OCI-LY1 (cell line): ENCODE data around the gene TMEM44.

Experiments
- H2AFZ ChIP-seq: fragments of 200-600 bp; sonication (generic), shearing (Covaris generic); 2 replicates; pipeline ENCODE4 v1.6.0; 2014; ENCODE audit warnings: antibody characterized with exemption, mild to moderate bottlenecking, low read length
- H3F3A ChIP-seq: fragments of 200-600 bp; sonication (generic), shearing (Covaris generic); 2 replicates; pipeline ENCODE4 v1.6.0; 2014; ENCODE audit warnings: mild to moderate bottlenecking, antibody characterized with exemption, low read length, moderate library complexity; ENCODE audit not compliant: insufficient read depth
- H3K27ac ChIP-seq: fragments of 200-600 bp; sonication (generic); 2 replicates; pipeline ENCODE4 v1.5.1; 2014; ENCODE audit warnings: low read length, mixed run types, mild to moderate bottlenecking, low read depth; ENCODE audit not compliant: poor library complexity, severe bottlenecking
- H3K27me3 ChIP-seq: fragments of 200-600 bp; sonication (generic); 2 replicates; pipeline ENCODE4 v1.6.0; 2014; ENCODE audit warnings: antibody characterized with exemption, mild to moderate bottlenecking, low read length, moderate library complexity; ENCODE audit not compliant: insufficient read depth
- H3K36me3 ChIP-seq: fragments of 200-600 bp; sonication (generic); 2 replicates; pipeline ENCODE4 v1.6.1; 2014; ENCODE audit warnings: mild to moderate bottlenecking, antibody characterized with exemption, low read length, moderate library complexity, mixed read lengths; ENCODE audit not compliant: insufficient read depth
- H3K4me1 ChIP-seq: fragments of 200-600 bp; sonication (generic); 2 replicates; pipeline ENCODE4 v1.5.1; 2014; ENCODE audit warnings: mild to moderate bottlenecking, low read length, moderate library complexity; ENCODE audit not compliant: insufficient read depth, severe bottlenecking
- H3K4me2 ChIP-seq: fragments of 200-600 bp; sonication (generic), shearing (Covaris generic); 2 replicates; pipeline ENCODE4 v1.6.1; 2014; ENCODE audit warnings: low read length
- H3K4me3 ChIP-seq: fragments of 200-600 bp; sonication (generic); 2 replicates; pipeline ENCODE4 v1.5.1; 2014; ENCODE audit warnings: low read length, low read depth, mild to moderate bottlenecking, mixed read lengths; ENCODE audit not compliant: poor library complexity, severe bottlenecking
- H3K79me2 ChIP-seq: fragments of 200-600 bp; shearing (Covaris generic); 2 replicates; pipeline ENCODE4 v1.6.1; 2016; ENCODE audit warnings: mixed run types, low read length, mixed read lengths; ENCODE audit not compliant: insufficient read depth
- H3K9ac ChIP-seq: fragments of 200-600 bp; sonication (generic), shearing (Covaris generic); 2 replicates; pipeline ENCODE4 v1.6.1; 2014; ENCODE audit warnings: mild to moderate bottlenecking, low read length, mixed read lengths
- H3K9me2 ChIP-seq: fragments of 200-600 bp; sonication (generic), shearing (Covaris generic); 2 replicates; pipeline ENCODE4 v1.6.1; 2014; ENCODE audit warnings: low read depth, mild to moderate bottlenecking, low read length, mixed read lengths
- H3K9me3 ChIP-seq: fragments of 200-600 bp; shearing (Covaris generic); 2 replicates; pipeline ENCODE4 v1.6.1; 2014; ENCODE audit warnings: low read length, mixed read lengths
- H4K20me1 ChIP-seq: fragments of 200-600 bp; sonication (generic), shearing (Covaris generic); 2 replicates; pipeline ENCODE4 v1.6.0; 2016; ENCODE audit warnings: mild to moderate bottlenecking, low read length; ENCODE audit not compliant: insufficient read depth
- CTCF ChIP-seq: fragments of 200-600 bp; sonication (generic), shearing (Covaris generic); IDR thresholded peaks from 2 replicates; pipeline ENCODE4 v1.5.1; 2017; ENCODE audit warnings: mild to moderate bottlenecking, antibody characterized with exemption, low read length, moderate library complexity, mixed read lengths
- EZH2 ChIP-seq: fragments of 200-600 bp; sonication (generic), shearing (Covaris generic); IDR thresholded peaks from 2 replicates; pipeline ENCODE4 v1.8.0; 2017; ENCODE audit warnings: borderline replicate concordance, mixed run types, mild to moderate bottlenecking, antibody characterized with exemption, low read length, moderate library complexity, mixed read lengths

TMEM44 gene

DNA sequence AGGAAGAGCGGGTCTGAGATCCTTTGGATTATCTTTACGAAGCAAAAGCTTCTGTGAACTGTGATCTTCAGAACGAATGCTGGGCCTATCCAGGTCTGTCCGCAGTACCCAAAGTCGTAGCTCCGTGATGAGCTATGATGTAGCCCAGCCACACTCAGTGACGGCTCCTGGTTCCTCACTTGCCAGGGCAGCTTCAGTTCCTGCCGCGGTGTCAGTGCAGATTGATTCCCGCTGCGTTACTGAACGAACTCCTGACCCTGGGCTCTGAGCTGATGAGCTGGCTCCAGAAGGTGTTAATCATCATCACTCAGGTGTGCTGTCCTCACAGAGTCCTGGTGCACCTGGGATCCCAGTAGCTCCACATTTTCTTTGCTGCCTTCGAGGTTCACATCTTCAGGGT is 45.0 kb downstream of the TMEM44 start:
- Histone ChIP-seq H3K27ac (no peak overlapping the region), H3K4me3 (no peak overlapping the region), H3K9me3 (no peaks in the 10 kb centered on the region), H3K4me1 (peaks cover 13% of the 10 kb centered on the region), H3K79me2 (no peaks in the 10 kb centered on the region), H3K9me2 (no peaks in the 10 kb centered on the region), H3K4me2 (no peak overlapping the region), H3K9ac (no peak overlapping the region), H3K27me3 (no peaks in the 10 kb centered on the region), H3F3A (no peaks in the 10 kb centered on the region), H2AFZ (no peak overlapping the region), H3K36me3 (peaks cover 16% of the 10 kb centered on the region; the same call in 1 of the 2 replicates), H4K20me1 (no peaks in the 10 kb centered on the region)
- no peak for TF ChIP-seq CTCF
- no peak for TF ChIP-seq EZH2

DNA sequence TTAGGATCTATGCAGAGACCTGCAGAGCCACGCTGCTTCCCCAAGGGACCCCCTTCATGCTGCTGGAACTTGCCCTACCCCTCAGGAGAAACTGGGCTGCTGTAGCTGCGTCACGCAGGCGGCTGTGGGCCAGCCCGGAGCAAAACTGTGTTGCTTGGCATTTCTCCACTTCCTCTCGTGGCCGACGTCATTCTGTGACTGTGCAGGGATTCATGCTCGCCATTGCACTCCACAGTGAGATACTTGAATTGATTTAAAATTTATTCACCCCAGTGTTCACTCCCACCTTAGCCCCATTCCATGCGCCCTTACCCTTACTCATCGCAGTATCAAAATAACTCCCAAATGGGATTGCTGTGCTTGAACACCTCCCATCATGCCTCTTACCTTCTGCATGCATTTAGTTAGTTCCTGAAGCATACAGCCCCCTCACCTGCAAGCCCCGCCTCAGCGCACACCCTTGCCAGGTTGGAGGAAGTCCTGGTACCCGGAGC is 45.7 kb downstream of the TMEM44 start:
- H3K27ac ChIP-seq = no peak overlapping the region
- no peaks in the 10 kb centered on the region for H4K20me1 ChIP-seq
- no peaks in the 10 kb centered on the region for H3K27me3 ChIP-seq
- H3K9me2 ChIP-seq = no peaks in the 10 kb centered on the region
- H3K4me3 ChIP-seq = no peak overlapping the region
- no peak overlapping the region for H3K4me2 ChIP-seq
- no peaks in the 10 kb centered on the region for H3F3A ChIP-seq
- TF ChIP-seq EZH2 (no peak), CTCF (no peak)
- H3K9me3 ChIP-seq = no peaks in the 10 kb centered on the region
- H3K79me2 ChIP-seq = no peaks in the 10 kb centered on the region
- no peak overlapping the region for H2AFZ ChIP-seq
- peaks cover 16% of the 10 kb centered on the region for H3K4me1 ChIP-seq
- no peak overlapping the region for H3K9ac ChIP-seq
- H3K36me3 ChIP-seq = peaks cover 16% of the 10 kb centered on the region; the same call in 1 of the 2 replicates

DNA sequence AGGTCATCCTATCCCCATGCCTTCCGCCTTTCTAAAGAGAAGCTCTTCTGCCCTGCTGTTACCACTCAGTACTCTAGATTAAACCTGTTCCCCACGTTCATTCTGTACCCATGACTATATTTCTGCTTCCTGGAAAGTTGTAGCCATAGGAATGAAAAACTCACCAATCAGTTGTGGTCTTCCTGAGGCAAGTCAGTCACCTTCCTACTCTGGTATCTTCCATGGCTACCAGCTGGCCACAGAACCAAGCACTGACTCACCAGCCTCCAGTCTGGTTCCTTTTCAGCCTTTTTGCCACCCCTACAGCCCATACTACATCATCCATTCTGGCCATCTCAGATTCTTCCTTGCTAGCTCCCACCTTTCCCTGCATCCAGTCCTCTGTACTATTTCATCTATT is 46.4 kb downstream of the TMEM44 start:
- no peaks in the 10 kb centered on the region for H3K79me2 ChIP-seq
- peaks cover 16% of the 10 kb centered on the region; the same call in 1 of the 2 replicates for H3K36me3 ChIP-seq
- H4K20me1 ChIP-seq = no peaks in the 10 kb centered on the region
- no peak overlapping the region for H3K4me3 ChIP-seq
- H3F3A ChIP-seq = no peaks in the 10 kb centered on the region
- no peak overlapping the region for H3K9ac ChIP-seq
- H2AFZ ChIP-seq = no peak overlapping the region
- H3K27ac ChIP-seq = no peak overlapping the region
- no peaks in the 10 kb centered on the region for H3K9me2 ChIP-seq
- TF ChIP-seq CTCF (no peak), EZH2 (no peak)
- H3K4me2 ChIP-seq = no peak overlapping the region
- H3K27me3 ChIP-seq = no peaks in the 10 kb centered on the region
- H3K4me1 ChIP-seq = peaks cover 16% of the 10 kb centered on the region
- H3K9me3 ChIP-seq = no peaks in the 10 kb centered on the region
